B cell (primary cell): Measurements from ENCODE around the gene CLCN1. TPM values are rescaled to one million over a fixed set of nuclear protein-coding genes. Genes with fewer than 3 reads are reported as not detected.
A peak's percentile ranks its signal among the peaks of the same experiment; 100 is the strongest.

Source experiments
- ATAC-seq: fragments of 200-7000 bp; cut with Tn5 transposase; one replicate; pipeline ENCODE4 v1.10.0; 2021; ENCODE audit warnings: low read depth, mild to moderate bottlenecking, moderate number of reproducible peaks, moderate library complexity
- CTCF ChIA-PET: fragments of 350-600 bp; sonication (Branson Sonifier 250); formaldehyde crosslinking; loops from one replicate; lab custom pipeline; 2021; ENCODE audit warnings: antibody characterized with exemption, inconsistent platforms; lab: Charles Lee
- POLR2A ChIA-PET: fragments of 350-600 bp; sonication (Branson Sonifier 250); formaldehyde crosslinking; loops from one replicate; lab custom pipeline; 2021; ENCODE audit warnings: antibody characterized with exemption; lab: Charles Lee
- DNase-seq: peaks from one replicate; pipeline ENCODE4 v3.0.0; 2013
- H2AFZ ChIP-seq: 2 replicates; pipeline ENCODE4 v1.6.1; 2012; ENCODE audit warnings: mild to moderate bottlenecking, low read depth, low read length; ENCODE audit not compliant: insufficient read depth, poor library complexity, severe bottlenecking
- H3K27ac ChIP-seq, 2 donors: 1 replicate in 1 of 2; 2 replicates in 1 of 2; pipeline ENCODE4 v1.5.1; 2012 to 2013; ENCODE audit warnings: low read length in 2 of 2, mild to moderate bottlenecking in 2 of 2, moderate library complexity in 1 of 2
- H3K27me3 ChIP-seq, 4 experiments: fragments of 200-600 bp in 1 of 4; sonication (generic) in 1 of 4; replicated peaks in 1 of 4; 1 replicate in 2 of 4; 2 replicates in 2 of 4; pipeline versions ENCODE4 v1.6.1 to v1.7.0; 2013 to 2016; ENCODE audit warnings: low read length in 3 of 4, mild to moderate bottlenecking in 2 of 4, mixed read lengths in 1 of 4, moderate library complexity in 1 of 4; ENCODE audit not compliant: insufficient read depth in 4 of 4, control insufficient read depth in 3 of 4; ENCODE audit errors: control extremely low read depth in 1 of 4
- H3K36me3 ChIP-seq, 2 experiments: replicated peaks in 1 of 2; 1 replicate in 1 of 2; 2 replicates in 1 of 2; pipeline versions ENCODE4 v1.6.1 to v1.7.1; 2013; ENCODE audit warnings: low read length in 1 of 2; ENCODE audit not compliant: insufficient read depth in 2 of 2, control insufficient read depth in 1 of 2; ENCODE audit errors: control extremely low read depth in 1 of 2, extremely low read depth in 1 of 2
- H3K4me1 ChIP-seq, 2 donors: fragments of 200-600 bp in 1 of 2; sonication (generic) in 1 of 2; 1 replicate in 1 of 2; 2 replicates in 1 of 2; pipeline versions ENCODE4 v1.5.1 to v1.6.1; 2013 to 2017; ENCODE audit warnings: low read length in 2 of 2; ENCODE audit not compliant: control insufficient read depth in 2 of 2, insufficient read depth in 2 of 2
- H3K4me2 ChIP-seq: replicated peaks from 2 replicates; pipeline ENCODE3; 2012; ENCODE audit warnings: mild to moderate bottlenecking, low read depth, low read length; ENCODE audit not compliant: poor library complexity, severe bottlenecking
- H3K4me3 ChIP-seq, 5 experiments: fragments of 200-600 bp in 1 of 5; sonication (generic) in 1 of 5; 1 replicate in 3 of 5; 2 replicates in 2 of 5; pipeline versions ENCODE4 v1.5.1 to v1.7.0; 2011 to 2016; ENCODE audit warnings: low read length in 4 of 5, mild to moderate bottlenecking in 4 of 5, low read depth in 2 of 5, control low read depth in 1 of 5, moderate library complexity in 1 of 5; ENCODE audit not compliant: insufficient read depth in 1 of 5; ENCODE audit errors: control extremely low read depth in 1 of 5, extremely low read depth in 1 of 5
- H3K79me2 ChIP-seq: fragments of 200-600 bp; sonication (generic); one replicate; pipeline ENCODE4 v1.6.0; 2016; ENCODE audit warnings: low read length; ENCODE audit not compliant: control insufficient read depth, insufficient read depth
- H3K9ac ChIP-seq: fragments of 200-600 bp; sonication (generic); 2 replicates; pipeline ENCODE4 v1.6.1; 2017; ENCODE audit warnings: mild to moderate bottlenecking, low read length, moderate library complexity
- H3K9me3 ChIP-seq, 3 donors: one replicate each; pipeline versions ENCODE4 v1.6.1 to v1.7.1; 2013; ENCODE audit warnings: low read length in 2 of 3; ENCODE audit not compliant: control insufficient read depth in 2 of 3, insufficient read depth in 1 of 3; ENCODE audit errors: control extremely low read depth in 1 of 3
- H4K20me1 ChIP-seq: 2 replicates; pipeline ENCODE4 v1.6.0; 2012; ENCODE audit warnings: mild to moderate bottlenecking, low read length; ENCODE audit not compliant: insufficient read depth, control insufficient read depth, poor library complexity, severe bottlenecking
- H3K27ac Mint-ChIP-seq: one replicate; pipeline ENCODE4 v1.8.0; 2021; ENCODE audit warnings: mixed read lengths
- H3K27me3 Mint-ChIP-seq: one replicate; pipeline ENCODE4 v1.8.0; 2021; ENCODE audit warnings: mixed read lengths
- H3K4me1 Mint-ChIP-seq: one replicate; pipeline ENCODE4 v1.8.0; 2021; ENCODE audit warnings: mixed read lengths
- H3K4me3 Mint-ChIP-seq: one replicate; pipeline ENCODE4 v1.8.0; 2021; ENCODE audit warnings: mixed read lengths
- H3K9me3 Mint-ChIP-seq: one replicate; pipeline ENCODE4 v1.8.0; 2022; ENCODE audit warnings: mixed read lengths; ENCODE audit not compliant: insufficient read depth
- CTCF ChIP-seq: fragments of 200-600 bp; IDR thresholded peaks from one replicate; pipeline ENCODE4 v1.8.0; 2022; ENCODE audit warnings: antibody characterized with exemption, mild to moderate bottlenecking
- EZH2 ChIP-seq: IDR thresholded peaks from 2 replicates; pipeline ENCODE4 v1.6.1; 2012; ENCODE audit warnings: borderline replicate concordance, low read depth, mild to moderate bottlenecking, moderate library complexity, low read length; ENCODE audit not compliant: insufficient read depth, poor library complexity, severe bottlenecking
- WGBS: methylation state at CpG from one replicate; pipeline ENCODE4 v1.1.5; 2013; ENCODE audit warnings: missing lambda C conversion rate; ENCODE audit not compliant: insufficient coverage; 5-methylcytosine and 5-hydroxymethylcytosine counted together
- intact Hi-C: fragments of 100-400 bp; cut with micrococcal nuclease; formaldehyde crosslinking; loops from one replicate; pipeline ENCODE4 v1.10.0; 2022
- polyA plus RNA-seq: library from polyadenylated mRNA; depleted of rRNA; stranded (reverse); fragments of >200 nt; gene quantifications from 2 replicates; pipeline ENCODE4 v1.2.3, GENCODE V29; 2012
- total RNA-seq, 2 donors: library from RNA; stranded (reverse); fragments of 120-200 nt in 1 of 2; gene quantifications; 1 replicate in 1 of 2; 2 replicates in 1 of 2; pipeline versions ENCODE4 v1.2.3 to v1.2.4, GENCODE V29; 2013 to 2022

Gene CLCN1
- total and polyA plus RNA-seq, 2 donors (not counting 1 experiment from before 2014, with no cell fraction given), result not detected

DNA sequence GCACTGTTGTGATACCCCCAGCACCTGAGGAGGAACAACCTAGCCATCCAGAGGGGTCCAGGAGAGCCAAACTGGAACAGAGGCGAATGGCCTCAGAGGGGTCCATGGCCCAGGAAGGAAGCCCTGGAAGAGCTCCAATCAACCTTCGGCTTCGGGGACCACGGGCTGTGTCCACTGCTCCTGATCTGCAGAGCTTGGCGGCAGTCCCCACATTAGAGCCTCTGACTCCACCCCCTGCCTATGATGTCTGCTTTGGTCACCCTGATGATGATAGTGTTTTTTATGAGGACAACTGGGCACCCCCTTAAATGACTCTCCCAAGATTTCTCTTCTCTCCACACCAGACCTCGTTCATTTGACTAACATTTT, 29.4 kb upstream of the CLCN1 start:
- POLR2A ChIA-PET, result interaction anchor here (1.4 kb wide), 1 partner anchor 95 kb away, joined by 5 read pairs; the partner anchor contains the start of gene ZYX
- peaks cover 33% of the 10 kb centered on the region for H4K20me1 ChIP-seq
- Mint-ChIP-seq H3K27ac (peak overlapping the region; percentile 84), H3K27me3 (no peaks in the 10 kb centered on the region), H3K4me1 (peaks cover 56% of the 10 kb centered on the region), H3K4me3 (peak overlapping the region; percentile 95), H3K9me3 (no peaks in the 10 kb centered on the region)
- H3K36me3 ChIP-seq, result peaks cover 0 to 6% of the 10 kb centered on the region in 2 experiments
- H2AFZ ChIP-seq, result no peak overlapping the region
- H3K4me1 ChIP-seq, result peaks cover 44% of the 10 kb centered on the region in 2 donors
- no peak overlapping the region for H3K4me2 ChIP-seq
- H3K4me3 ChIP-seq, result no peak overlapping the region
- CTCF ChIA-PET, result interaction anchor here (1.1 to 1.9 kb wide), 3 partner anchors 13 to 46 kb away, joined by 3 to 10 read pairs (median 5); no protein-coding TSS in a partner anchor
- ATAC-seq (no peak), DNase-seq (no peak)
- H3K79me2 ChIP-seq, result peaks cover 32% of the 10 kb centered on the region
- intact Hi-C loops, result loop anchor here (5.0 kb wide), 2 partner anchors 479 to 616 kb away; partner anchors contain the start of gene TCAF1
- WGBS, result 96% methylated on average over 4 of the region's 6 CpGs
- H3K27me3 ChIP-seq, result no peaks in the 10 kb centered on the region
- peaks cover 0 to 6% (median 0%) of the 10 kb centered on the region in 3 donors for H3K9me3 ChIP-seq
- TF ChIP-seq CTCF (no peak), EZH2 (no peak)
- H3K27ac ChIP-seq, result no peak overlapping the region
- no peak overlapping the region for H3K9ac ChIP-seq

DNA sequence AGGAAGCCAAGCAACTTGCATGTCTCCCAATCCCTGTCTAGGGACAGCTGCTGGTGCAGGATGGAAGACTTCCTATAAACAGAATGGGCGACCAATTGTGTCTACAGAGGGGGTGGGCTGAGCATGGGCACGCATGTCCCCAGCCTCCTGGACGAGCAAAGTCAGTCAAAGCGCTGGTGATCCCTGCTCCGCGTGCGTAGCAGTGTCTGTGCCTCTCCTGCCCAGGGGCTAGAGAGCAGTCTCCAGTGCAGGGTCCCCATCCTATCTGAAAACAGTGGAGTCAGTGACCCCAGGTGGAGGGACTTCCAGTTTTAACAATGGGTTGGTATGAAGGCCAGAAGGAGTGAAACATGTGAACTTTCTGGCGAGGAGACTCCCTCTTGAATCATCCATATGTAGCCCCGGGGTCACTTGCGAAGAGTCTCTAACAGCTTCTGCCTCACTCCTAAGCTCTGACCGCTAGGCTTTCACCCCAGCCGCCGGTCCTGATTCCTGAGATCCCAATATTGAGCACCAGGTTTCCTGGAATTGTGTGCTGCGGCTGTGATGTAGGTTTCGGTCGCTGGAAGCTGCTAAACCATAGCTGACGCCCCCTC, 28.5 kb upstream of the CLCN1 start:
- H3K9ac ChIP-seq, result peak overlapping the region; percentile 62
- CTCF ChIA-PET, result interaction anchor here (0.7 to 1.9 kb wide), 10 partner anchors 9 to 130 kb away, joined by 3 to 10 read pairs (median 4); partner anchors contain the start of gene GSTK1

More for the DNA sequence above, 28.5 kb upstream of the CLCN1 start:
- H3K27me3 Mint-ChIP-seq, result no peaks in the 10 kb centered on the region
- peak overlapping the region; percentile 95 for H3K4me3 Mint-ChIP-seq
- POLR2A ChIA-PET, result interaction anchor here (0.7 to 1.7 kb wide), 6 partner anchors 14 to 491 kb away, joined by 3 to 5 read pairs (median 4); partner anchors contain the start of genes EPHB6, GSTK1 and ZYX
- Histone ChIP-seq H2AFZ (peak overlapping the region; percentile 90), H3K4me3 (peak overlapping the region in 4 of 5 experiments; percentile 21 to 56 (median 39)), H3K4me1 (peaks cover 44% of the 10 kb centered on the region in 2 donors), H3K36me3 (peaks cover 0 to 13% of the 10 kb centered on the region in 2 experiments), H3K79me2 (peaks cover 42% of the 10 kb centered on the region), H3K4me2 (peak overlapping the region; percentile 86), H3K9me3 (peaks cover 0 to 6% (median 0%) of the 10 kb centered on the region in 3 donors), H3K27me3 (no peaks in the 10 kb centered on the region), H4K20me1 (peaks cover 40% of the 10 kb centered on the region), H3K27ac (peak overlapping the region; percentile 67 to 76)
- 90% methylated on average over 17 of the region's 17 CpGs for WGBS
- DNase-seq (no peak), ATAC-seq (no peak)
- H3K9me3 Mint-ChIP-seq, result no peaks in the 10 kb centered on the region
- intact Hi-C loops, result loop anchor here (5.0 kb wide), 2 partner anchors 480 to 615 kb away; partner anchors contain the start of gene TCAF1
- peaks cover 59% of the 10 kb centered on the region for H3K4me1 Mint-ChIP-seq
- peak overlapping the region; percentile 84 for H3K27ac Mint-ChIP-seq
- TF ChIP-seq CTCF (no peak), EZH2 (no peak)
